Measurements from ENCODE around the gene GRM7.

The GRM7 gene

DNA sequence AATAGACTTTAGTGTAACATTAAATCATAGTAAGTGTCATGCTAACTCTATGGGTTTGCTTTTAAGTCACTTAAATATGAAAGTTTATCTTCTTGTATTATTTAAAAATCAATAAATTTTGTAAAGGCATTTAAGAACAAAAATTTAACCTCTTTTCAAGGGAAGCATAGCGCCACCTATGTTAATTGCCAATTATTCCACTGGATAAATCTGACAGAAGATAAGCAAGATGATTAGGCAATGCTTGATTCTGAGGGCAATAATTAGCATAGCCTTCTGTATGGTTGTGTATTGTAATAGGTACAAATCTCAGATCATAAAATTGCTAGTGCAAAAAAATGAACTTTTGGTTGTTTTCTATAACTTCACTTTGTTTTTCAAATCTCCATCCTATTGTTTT, 560.1 kb downstream of the GRM7 start:
- no peaks in the 10 kb centered on the region for H3K36me3 ChIP-seq (ENCODE audit: insufficient read depth, low read length)
- no peaks in the 10 kb centered on the region for H3K4me1 ChIP-seq (ENCODE audit: insufficient read depth, low read length)
- no peak overlapping the region for H3K9ac ChIP-seq (ENCODE audit: low read depth, low read length)
- H3K9me3 ChIP-seq (ENCODE audit: control insufficient read depth, insufficient read depth, low read length): no peaks in the 10 kb centered on the region

GRCh38 chr3:7423036-7423435, 562.1 kb downstream of the GRM7 start:
- Histone ChIP-seq H3K9ac (ENCODE audit: low read depth, low read length) (no peak overlapping the region), H3K4me1 (ENCODE audit: insufficient read depth, low read length) (no peaks in the 10 kb centered on the region), H3K9me3 (ENCODE audit: control insufficient read depth, insufficient read depth, low read length) (no peaks in the 10 kb centered on the region), H3K36me3 (ENCODE audit: insufficient read depth, low read length) (no peaks in the 10 kb centered on the region)

- Histone ChIP-seq H3K9ac (ENCODE audit: low read depth, low read length) (no peak overlapping the region), H3K36me3 (ENCODE audit: insufficient read depth, low read length) (no peaks in the 10 kb centered on the region), H3K9me3 (ENCODE audit: control insufficient read depth, insufficient read depth, low read length) (no peaks in the 10 kb centered on the region), H3K4me1 (ENCODE audit: insufficient read depth, low read length) (no peaks in the 10 kb centered on the region)
These were observed 563.1 kb downstream of the GRM7 start for GRCh38 chr3:7423995-7424394.

GRCh38 chr3:7428206-7428718, 567.3 kb downstream of the GRM7 start:
- no peaks in the 10 kb centered on the region; the same call in none of the 2 replicates for H3K9me3 ChIP-seq (ENCODE audit: control insufficient read depth, insufficient read depth, low read length)
- H3K36me3 ChIP-seq (ENCODE audit: insufficient read depth, low read length): no peaks in the 10 kb centered on the region
- H3K4me1 ChIP-seq (ENCODE audit: insufficient read depth, low read length): no peaks in the 10 kb centered on the region
- no peak overlapping the region for H3K9ac ChIP-seq (ENCODE audit: low read depth, low read length)

DNA sequence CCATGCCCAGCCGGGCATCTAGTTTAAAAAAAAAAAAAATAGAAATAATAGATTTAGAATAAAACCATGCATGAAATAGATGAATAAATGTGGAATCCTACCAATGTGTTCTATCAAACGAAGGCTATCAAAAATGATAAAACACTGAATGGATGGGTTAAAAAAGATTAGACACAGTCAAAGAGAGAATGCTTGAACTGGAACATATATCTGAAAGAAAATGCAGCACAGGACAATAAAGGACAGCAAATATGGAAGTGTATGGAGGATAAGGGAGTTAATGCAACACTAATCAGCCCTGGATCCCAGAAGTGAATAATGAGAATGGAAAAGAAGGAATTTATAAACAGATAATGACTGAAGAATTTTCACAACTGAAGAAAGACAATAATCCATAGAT, 571.7 kb downstream of the GRM7 start:
- Histone ChIP-seq H3K9ac (ENCODE audit: low read depth, low read length) (no peak overlapping the region), H3K36me3 (ENCODE audit: insufficient read depth, low read length) (no peaks in the 10 kb centered on the region), H3K9me3 (ENCODE audit: control insufficient read depth, insufficient read depth, low read length) (no peaks in the 10 kb centered on the region; the same call in none of the 2 replicates), H3K4me1 (ENCODE audit: insufficient read depth, low read length) (no peaks in the 10 kb centered on the region)

GRCh38 chr3:7433073-7433472, 572.2 kb downstream of the GRM7 start:
- Histone ChIP-seq H3K9me3 (ENCODE audit: control insufficient read depth, insufficient read depth, low read length) (no peaks in the 10 kb centered on the region; the same call in none of the 2 replicates), H3K9ac (ENCODE audit: low read depth, low read length) (no peak overlapping the region), H3K4me1 (ENCODE audit: insufficient read depth, low read length) (no peaks in the 10 kb centered on the region), H3K36me3 (ENCODE audit: insufficient read depth, low read length) (no peaks in the 10 kb centered on the region)

DNA sequence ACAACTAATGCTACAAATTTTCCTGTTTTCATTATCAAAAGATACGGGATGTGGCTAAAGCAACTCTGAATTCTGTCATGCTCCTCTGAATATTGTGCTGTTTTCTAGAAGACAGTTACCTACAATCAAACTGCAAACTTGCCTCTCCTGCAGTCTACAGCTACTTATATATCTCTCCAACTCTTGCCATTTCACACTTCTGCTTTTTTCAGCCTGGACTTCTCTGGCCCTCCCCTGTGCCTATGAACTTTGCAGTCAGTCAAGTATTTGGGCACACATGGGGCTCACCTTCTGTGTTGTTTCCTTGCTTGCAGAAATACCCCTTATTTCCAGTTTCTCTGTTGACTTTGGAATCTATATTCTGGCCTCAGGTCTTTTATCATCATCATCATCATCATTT, 575.6 kb downstream of the GRM7 start:
- Histone ChIP-seq H3K9me3 (ENCODE audit: control insufficient read depth, insufficient read depth, low read length) (no peaks in the 10 kb centered on the region; the same call in none of the 2 replicates), H3K4me1 (ENCODE audit: insufficient read depth, low read length) (no peaks in the 10 kb centered on the region), H3K9ac (ENCODE audit: low read depth, low read length) (no peak overlapping the region), H3K36me3 (ENCODE audit: insufficient read depth, low read length) (no peaks in the 10 kb centered on the region)

- Histone ChIP-seq H3K9me3 (ENCODE audit: control insufficient read depth, insufficient read depth, low read length) (no peaks in the 10 kb centered on the region; the same call in none of the 2 replicates), H3K9ac (ENCODE audit: low read depth, low read length) (no peak overlapping the region), H3K36me3 (ENCODE audit: insufficient read depth, low read length) (no peaks in the 10 kb centered on the region), H3K4me1 (ENCODE audit: insufficient read depth, low read length) (no peaks in the 10 kb centered on the region)
These were observed 576.3 kb downstream of the GRM7 start for GRCh38 chr3:7437231-7437630.

DNA sequence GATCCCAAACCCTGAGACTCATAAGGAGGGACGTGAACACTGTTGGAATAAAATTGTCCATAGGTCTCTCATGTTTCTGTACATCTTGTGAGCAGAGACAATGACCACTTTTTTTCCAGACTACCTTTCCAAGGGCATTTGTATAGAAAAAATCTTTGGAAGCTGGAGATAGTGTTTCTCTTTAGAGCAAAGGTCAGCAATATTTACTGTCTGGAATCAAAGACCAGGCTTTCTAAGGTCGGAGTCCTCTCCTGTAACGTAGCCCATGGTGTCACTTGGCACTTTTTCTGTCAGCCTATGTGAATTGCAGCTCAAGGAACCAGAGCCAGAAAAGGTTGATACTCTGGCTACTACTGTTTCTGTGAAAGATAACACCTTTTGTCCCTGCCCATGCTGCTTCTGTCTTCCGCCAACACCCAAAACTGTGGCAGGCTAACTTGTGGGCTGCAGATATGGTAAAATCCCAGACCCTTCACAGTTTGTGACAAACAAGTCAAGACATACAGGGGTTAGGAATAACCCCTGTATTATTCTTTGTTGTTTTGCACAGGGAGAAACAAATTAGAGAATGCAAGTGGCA, 578.3 kb downstream of the GRM7 start:
- Histone ChIP-seq H3K9me3 (ENCODE audit: control insufficient read depth, insufficient read depth, low read length) (no peaks in the 10 kb centered on the region), H3K4me1 (ENCODE audit: insufficient read depth, low read length) (no peaks in the 10 kb centered on the region), H3K36me3 (ENCODE audit: insufficient read depth, low read length) (no peaks in the 10 kb centered on the region)

GRCh38 chr3:7444886-7445285, 584.0 kb downstream of the GRM7 start:
- Histone ChIP-seq H3K36me3 (ENCODE audit: insufficient read depth, low read length) (no peaks in the 10 kb centered on the region), H3K9ac (ENCODE audit: low read depth, low read length) (no peak overlapping the region), H3K9me3 (ENCODE audit: control insufficient read depth, insufficient read depth, low read length) (no peaks in the 10 kb centered on the region), H3K4me1 (ENCODE audit: insufficient read depth, low read length) (no peaks in the 10 kb centered on the region)

More for the DNA sequence above, 578.3 kb downstream of the GRM7 start:
- no peak overlapping the region for H3K9ac ChIP-seq (ENCODE audit: low read depth, low read length)

DNA sequence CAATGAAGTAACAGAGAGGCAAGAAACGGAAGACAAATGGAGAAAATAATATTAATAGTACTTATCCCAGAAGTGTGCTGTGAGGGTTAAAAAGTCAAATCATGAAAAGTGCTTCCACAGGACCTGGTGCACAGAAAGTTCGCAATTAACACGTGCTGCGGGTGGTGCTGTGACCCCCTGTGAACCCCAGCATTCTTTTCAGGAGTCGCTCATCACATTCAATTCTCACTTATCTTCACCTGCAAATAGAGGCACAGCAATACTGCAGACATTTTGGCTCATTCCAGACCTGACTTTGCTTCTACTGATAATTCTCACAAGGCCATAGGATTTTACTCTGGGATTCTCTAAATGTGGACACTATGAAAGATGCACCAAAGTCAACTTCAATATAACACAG, 584.4 kb downstream of the GRM7 start:
- H3K4me1 ChIP-seq (ENCODE audit: insufficient read depth, low read length): no peaks in the 10 kb centered on the region
- H3K9me3 ChIP-seq (ENCODE audit: control insufficient read depth, insufficient read depth, low read length): no peaks in the 10 kb centered on the region
- H3K36me3 ChIP-seq (ENCODE audit: insufficient read depth, low read length): no peaks in the 10 kb centered on the region
- H3K9ac ChIP-seq (ENCODE audit: low read depth, low read length): no peak overlapping the region

GRCh38 chr3:7447197-7447769, 586.4 kb downstream of the GRM7 start:
- H3K4me1 ChIP-seq (ENCODE audit: insufficient read depth, low read length): no peaks in the 10 kb centered on the region

DNA sequence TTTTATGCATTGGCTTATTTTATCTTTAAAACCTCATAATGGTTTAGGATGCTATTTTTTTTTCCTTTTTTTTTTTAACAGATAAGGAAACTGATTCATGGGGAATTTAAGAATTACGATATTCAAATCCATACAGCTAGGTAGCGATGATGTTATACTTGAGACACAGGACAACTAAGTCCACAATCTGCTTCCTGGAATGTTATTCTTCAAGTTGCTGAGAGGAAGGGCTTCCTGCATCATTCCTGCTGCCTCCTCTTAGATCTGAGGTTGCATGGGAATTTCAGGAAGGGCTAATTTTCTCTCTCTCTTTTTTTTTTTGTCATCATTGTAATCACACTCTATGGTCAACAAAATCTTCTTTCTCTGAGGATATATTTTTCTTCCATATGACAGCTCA, 595.5 kb downstream of the GRM7 start:
- H3K9ac ChIP-seq (ENCODE audit: low read depth, low read length): no peak overlapping the region
- H3K36me3 ChIP-seq (ENCODE audit: insufficient read depth, low read length): no peaks in the 10 kb centered on the region
- no peaks in the 10 kb centered on the region for H3K9me3 ChIP-seq (ENCODE audit: control insufficient read depth, insufficient read depth, low read length)
- no peaks in the 10 kb centered on the region for H3K4me1 ChIP-seq (ENCODE audit: insufficient read depth, low read length)

More at GRCh38 chr3:7447197-7447769, 586.4 kb downstream of the GRM7 start:
- H3K9me3 ChIP-seq (ENCODE audit: control insufficient read depth, insufficient read depth, low read length): no peaks in the 10 kb centered on the region
- H3K9ac ChIP-seq (ENCODE audit: low read depth, low read length): no peak overlapping the region
- no peaks in the 10 kb centered on the region for H3K36me3 ChIP-seq (ENCODE audit: insufficient read depth, low read length)

GRCh38 chr3:7461202-7461825, 600.4 kb downstream of the GRM7 start:
- no peaks in the 10 kb centered on the region for H3K9me3 ChIP-seq (ENCODE audit: control insufficient read depth, insufficient read depth, low read length)
- H3K9ac ChIP-seq (ENCODE audit: low read depth, low read length): no peak overlapping the region
- H3K4me1 ChIP-seq (ENCODE audit: insufficient read depth, low read length): no peaks in the 10 kb centered on the region
- H3K36me3 ChIP-seq (ENCODE audit: insufficient read depth, low read length): no peaks in the 10 kb centered on the region

DNA sequence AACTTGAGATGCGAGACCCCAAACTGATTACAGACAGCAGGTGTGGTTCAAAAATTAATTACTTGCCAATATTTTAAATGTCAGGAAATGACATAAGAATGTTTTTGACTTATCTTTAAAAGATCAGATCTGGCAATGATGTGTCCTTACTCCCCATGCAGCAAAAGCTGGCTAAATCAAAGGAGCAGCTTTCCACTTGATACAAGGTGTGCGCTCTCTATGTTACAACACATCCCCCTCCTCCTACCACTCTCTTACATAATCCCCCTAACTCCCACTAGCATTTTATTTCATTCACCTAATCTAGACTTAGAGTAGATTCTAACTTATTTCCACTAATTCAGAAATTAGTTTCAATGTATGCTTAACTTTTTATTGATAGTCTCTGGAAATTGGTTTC, 609.0 kb downstream of the GRM7 start:
- Histone ChIP-seq H3K9me3 (ENCODE audit: control insufficient read depth, insufficient read depth, low read length) (no peaks in the 10 kb centered on the region), H3K9ac (ENCODE audit: low read depth, low read length) (no peak overlapping the region), H3K4me1 (ENCODE audit: insufficient read depth, low read length) (no peaks in the 10 kb centered on the region), H3K36me3 (ENCODE audit: insufficient read depth, low read length) (no peaks in the 10 kb centered on the region)
